D341Med (cell line): ENCODE results near the gene SUSD4.

Experiments
- DNase-seq: peaks from one replicate; pipeline ENCODE4 v3.0.0; 2012; ENCODE audit warnings: low spot score

SUSD4 gene

DNA sequence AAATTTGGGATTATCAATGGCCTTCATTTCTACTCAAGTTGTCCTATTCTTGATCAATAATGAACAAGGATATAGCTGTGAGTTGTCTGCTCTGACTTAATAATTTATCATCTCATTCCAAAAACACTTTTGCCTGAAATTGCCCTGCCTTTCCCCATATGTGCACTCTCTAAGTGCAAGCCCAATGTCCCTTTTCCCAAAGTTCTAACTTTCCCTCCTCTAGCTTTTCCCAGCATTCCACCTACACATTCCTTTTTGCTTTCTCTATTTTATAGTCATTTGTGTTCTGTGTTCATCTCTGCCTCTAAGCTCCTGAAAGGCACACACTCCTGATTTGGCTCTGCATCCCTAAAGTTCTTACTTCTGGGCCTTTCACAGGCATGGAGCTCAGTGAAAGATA is 34.7 kb downstream of the SUSD4 start:
- no peak for DNase-seq

DNA sequence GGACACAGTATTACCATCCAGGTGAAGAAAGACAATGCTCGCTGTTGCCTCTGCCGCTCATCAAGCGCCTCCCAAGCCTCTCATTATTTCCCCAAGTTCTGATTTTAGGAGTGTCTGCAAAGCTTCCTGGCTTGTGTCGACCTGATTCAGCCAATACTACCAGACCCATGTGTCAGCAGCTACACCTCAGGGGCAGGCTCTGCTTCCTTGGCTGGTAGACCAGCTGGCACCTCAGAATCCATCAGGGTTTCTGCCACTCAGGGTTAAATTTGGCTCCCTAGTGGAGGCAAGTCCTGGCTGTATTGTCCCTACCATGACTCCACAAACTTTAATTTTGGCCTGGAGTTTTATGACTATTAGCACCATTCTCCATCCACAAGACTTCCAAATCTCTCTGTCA is 35.4 kb downstream of the SUSD4 start:
- DNase-seq: no peak

DNA sequence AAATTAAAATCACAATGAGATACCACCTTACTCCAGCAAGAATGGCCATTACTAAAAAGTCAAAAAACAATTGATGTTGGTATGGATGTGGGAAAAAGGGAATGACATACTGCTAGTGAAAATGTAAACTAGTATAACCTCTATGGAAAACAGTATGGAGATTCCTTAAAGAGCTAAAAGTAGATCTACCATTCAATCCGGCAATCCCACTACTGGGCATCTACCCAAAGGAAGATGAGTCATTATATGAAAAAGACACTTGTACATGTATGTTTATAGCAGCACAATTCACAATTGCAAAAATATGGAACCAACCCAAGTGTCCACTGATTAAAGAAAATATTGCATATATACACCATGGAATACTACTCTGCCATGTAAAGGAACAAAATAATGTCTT is 37.2 kb downstream of the SUSD4 start:
- DNase-seq: no peak

DNA sequence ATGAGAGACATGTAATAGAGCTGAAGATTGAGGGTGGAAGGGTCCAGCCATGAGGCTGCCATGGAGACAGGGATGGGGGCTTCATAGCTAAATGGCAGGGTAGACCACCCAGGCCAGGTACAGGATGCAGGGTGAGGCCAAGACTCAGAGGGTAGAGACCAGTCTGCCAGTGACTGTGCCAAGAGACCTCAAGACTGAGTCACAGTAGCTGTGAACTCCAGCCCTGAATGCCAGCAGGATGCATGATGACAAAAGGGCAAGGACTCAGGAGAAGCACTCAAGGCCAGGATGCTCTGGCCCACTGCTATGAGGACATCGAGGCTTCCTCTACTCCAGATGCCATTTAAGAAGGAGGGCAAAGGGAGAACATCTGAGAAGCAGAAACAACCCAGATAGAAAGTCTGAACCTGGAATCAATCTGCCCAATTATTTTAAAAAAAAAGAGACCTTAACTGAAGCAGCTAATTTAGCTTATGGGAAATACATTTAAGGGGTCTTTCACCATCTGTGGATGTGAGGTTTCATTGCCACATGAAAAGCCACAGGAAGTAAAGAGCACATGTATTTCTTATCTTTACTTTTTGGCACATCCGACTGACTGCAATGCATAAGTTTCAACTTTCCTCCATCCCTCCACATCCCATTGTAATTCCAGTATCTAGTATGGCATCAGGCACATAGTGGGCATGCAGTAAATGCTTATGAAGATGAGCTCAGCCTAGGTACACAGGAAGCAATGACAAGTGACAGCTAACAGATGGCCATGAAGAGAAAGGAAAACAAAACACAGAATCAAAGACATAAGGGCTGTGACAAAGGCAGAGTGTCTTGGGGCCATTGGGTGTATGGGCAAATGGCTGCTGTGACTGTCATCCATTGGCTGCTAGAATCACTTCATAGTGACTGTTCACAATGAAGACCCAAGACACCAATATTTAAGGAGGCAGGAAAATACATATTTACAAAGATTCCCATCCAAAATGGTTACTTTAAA is 40.2 kb downstream of the SUSD4 start:
- DNase-seq: no peak

DNA sequence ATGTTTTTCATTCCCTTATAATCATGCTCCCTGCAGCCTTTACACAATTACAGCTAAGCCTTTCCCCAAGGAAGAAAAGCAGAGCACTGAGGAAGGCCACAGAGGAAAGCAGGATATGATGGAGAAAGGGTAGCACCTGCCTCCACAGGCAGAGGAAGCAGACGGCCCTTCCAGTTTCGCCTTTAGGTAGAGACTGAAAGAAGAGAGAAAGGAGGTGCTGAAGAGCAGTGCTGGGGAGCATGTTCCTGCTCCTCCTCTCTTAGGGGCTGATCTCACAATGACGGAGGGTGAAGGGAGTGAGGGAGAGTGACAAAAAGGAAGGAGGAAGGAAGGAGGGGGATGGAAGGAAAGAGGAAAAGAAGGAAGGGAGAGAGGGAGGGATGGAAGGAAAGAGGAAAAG is 41.1 kb downstream of the SUSD4 start:
- DNase-seq: no peak

DNA sequence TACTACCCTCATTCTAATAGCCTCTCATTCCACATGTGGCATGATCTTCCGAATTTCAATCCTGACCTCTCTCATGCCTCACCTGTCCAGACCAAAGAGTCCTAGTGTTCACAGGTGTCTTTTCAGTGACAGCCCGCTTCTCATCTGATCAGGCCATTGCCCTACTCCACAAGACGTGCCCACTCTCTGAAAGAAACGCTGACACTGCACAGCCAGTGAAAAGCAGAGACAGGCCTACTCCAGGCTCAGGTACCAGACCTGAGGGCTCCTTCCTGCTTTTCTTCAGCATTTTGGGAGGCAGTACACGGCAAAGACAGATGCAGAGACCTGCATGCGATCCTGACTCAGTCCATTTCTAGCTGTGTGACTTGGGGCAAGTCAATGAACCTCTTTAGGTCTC is 43.0 kb downstream of the SUSD4 start:
- no peak for DNase-seq

DNA sequence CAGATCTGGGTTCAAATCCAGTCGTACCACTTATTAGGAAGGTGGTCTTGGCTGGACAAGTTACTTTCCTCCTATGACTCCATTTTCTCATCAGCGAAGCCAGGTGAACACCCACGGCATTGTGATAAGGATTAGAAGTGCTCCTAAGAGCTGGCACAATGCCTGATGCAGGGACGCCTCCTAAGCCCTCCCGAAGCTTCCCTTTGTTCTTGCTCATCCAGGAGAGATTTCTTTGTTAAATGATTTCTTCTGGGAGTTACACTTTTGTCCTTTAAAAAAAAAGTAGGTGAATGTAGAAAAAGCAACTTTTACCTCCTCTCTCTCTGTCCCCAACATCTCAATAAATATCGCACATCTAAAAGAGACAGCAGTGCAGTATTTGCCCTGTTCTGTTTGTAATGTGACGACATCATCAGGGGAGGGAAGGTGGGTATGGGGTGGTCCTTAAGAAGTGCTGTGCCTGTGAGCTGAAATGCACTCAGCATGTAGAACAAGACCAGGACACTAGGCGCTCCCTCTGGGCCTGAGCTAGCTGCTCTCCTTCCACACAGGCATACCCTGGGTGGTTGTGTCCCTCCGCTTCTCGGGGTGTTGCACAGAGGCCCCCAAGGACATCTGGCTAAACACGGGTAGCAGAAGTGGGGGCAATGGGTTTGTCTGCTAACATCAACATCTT is 43.9 kb downstream of the SUSD4 start:
- no peak for DNase-seq

DNA sequence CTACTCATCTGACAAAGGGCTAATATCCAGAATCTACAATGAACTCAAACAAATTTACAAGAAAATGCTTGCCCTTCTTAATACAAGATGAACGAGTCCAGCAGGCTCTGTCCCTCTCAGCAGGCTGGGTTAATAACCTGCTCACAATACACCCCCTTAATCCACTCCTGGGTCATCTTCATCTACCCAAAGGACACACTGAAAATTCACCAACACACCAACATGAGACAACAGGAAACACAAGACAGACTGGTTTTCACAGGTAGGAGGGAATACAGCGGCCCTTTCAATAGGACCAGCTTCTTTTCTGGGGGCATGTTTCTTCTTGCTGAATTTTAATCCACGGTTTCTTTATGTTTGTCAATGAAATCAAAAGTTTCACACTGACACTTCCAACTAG is 44.6 kb downstream of the SUSD4 start:
- DNase-seq: no peak

DNA sequence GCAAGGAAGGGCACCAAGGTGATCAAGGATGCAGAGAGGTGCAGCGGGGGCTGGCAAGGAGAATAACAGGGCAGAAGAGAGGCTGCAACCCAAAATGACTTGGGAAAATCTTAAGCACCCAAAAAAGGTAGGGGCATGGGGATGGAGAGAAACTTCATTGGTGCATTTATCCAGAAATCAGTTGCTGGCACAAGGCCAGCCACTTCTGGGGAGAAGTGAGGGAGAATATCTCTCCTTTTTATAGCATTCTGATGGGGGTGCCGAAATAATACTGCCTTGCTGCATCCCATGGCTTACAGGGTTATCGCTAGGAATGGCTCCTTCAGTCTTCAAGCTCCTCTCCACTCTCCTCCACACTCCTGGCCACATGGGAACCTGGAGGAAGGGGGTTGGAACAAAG is 47.9 kb downstream of the SUSD4 start:
- DNase-seq: no peak

DNA sequence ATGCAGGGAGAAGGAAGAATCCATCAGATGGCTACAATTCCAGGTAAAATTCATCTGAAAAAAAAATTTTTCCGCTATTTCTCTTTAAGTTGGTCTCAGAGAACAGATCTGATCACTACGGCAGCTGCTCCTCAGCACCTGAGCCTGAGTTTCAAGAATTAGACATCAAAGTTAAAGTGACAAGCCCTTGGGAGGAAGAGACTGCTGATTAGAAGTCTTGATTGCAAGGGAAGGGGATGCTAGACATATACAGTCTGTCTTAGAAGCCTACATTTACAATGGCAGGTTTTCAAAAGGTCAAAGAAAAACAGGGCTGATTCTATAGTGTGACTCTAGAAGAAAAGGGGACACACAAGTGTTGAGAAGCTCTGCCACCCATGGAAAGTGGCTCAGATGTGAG is 48.3 kb downstream of the SUSD4 start:
- DNase-seq: no peak

DNA sequence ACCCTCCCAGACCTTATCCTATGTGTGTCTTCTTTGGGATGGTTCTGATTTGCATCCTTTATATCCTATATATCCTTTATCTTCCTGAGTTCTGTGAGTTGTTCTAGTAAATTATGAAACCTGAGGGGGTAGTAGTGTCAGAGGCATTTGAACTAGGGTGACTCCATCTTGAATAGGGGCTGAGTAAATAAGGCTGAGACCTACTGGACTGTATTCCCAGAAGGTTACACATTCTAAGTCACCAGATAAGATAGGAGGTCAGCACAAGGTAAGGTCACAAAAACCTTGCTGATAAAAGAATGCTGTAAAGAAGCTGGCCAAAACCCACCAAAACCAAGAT is 50.6 kb downstream of the SUSD4 start:
- DNase-seq: no peak

DNA sequence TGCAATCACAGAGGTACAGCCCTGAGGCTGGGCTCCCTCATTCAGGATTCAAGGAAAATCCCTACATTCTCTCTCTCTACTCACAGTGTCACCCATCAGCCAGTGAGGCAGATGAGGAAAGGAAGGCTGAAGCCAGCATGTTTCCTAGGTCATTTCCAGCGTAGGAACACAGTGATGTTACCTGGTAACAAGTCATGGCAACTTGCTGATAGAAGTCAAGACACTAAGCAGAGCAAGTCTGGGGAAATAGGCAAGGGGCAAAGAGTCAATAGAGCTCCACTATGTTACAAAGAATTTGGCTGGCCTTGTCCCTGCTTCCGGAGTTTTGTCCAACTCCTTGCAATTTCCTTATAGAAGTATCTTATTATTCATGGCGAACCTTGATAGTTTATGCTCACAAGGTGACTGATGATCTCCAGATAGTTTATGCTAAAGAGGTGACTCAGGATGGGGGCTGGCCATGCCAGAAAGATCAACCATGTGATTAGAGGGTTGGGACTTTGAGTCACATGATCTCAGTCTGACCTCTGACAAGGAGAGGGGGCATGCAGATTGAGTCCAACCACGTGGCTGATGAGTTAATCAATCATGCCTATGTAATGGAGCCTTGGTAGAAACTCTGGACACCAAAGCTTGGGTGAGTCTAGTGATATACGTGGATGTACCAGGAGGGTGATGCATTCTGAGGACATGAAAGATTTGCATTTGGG is 51.1 kb downstream of the SUSD4 start:
- no peak for DNase-seq

DNA sequence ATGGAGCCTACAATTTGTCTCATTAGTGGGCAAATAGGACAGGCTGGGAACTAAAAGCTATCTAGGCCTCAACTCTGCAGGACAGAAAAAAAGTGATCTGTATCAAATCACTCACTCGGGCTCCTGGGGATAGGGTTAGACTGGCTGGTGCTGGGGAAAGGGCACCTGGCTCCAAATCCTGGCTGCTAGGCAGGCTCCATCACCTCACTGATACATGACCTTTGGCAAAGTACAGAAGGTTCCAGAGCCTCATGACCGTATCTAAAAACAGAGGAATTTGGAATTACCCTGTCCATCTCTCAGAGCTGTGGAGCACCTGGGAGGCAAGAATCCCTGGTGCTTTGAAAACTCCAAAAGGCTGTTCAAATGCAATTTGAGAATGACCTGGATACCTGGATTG is 51.7 kb downstream of the SUSD4 start:
- no peak for DNase-seq

DNA sequence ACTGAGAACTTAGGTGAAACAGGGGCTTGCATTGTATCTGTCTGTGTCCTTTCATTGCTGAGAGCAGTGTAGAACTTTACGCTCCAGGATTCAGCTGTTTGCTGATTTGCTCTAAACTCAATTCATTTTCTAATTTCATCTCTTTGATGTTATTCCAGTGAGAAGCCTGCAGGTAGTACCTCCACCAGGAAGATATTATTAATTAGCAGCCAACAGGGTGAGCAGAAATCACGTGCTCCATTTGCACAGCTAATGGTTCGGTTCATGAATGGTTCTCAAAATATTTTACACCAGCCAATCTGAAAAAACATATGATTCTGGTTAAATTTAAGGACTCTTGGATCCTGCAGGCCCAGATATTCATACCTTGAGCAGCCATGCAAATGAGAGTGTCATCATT is 52.1 kb downstream of the SUSD4 start:
- no peak for DNase-seq

DNA sequence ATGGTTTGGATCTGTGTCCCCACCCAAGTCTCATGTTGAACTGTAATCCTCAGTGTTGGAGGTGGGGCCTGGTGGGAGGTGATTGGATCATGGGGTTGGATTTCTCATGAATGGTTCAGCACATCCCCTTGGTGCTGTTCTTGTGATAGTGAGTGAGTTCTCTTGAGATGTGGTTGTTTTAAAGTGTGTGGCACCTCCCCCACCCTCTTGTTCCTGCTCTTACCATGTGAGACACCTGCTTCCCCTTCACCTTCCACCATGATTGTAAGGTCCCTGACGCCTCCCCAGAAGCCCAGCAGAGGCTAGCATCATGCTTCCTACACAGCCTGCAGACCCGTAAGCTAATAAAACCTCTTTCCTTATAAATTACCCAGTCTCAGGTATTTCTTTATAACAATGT is 55.8 kb downstream of the SUSD4 start:
- DNase-seq: no peak

DNA sequence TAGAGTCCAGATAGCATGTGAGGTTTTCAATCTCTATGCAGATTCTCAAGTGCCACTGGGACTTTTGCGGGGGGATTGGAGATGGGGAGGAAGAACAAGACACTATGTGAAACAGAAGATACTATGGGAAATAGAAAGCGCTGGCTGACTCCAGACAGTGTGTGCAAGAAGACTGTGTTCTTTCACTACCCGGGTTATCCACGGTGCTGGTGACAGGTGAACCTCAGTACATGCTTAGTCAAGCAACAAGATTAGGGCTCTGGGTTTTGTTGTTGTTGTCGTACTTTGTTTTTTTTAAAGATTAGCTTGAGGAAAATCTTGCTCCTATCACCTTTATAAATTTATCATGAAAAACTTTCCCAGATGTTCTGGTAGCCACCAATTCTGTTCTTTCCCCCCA is 56.4 kb downstream of the SUSD4 start:
- DNase-seq: no peak

DNA sequence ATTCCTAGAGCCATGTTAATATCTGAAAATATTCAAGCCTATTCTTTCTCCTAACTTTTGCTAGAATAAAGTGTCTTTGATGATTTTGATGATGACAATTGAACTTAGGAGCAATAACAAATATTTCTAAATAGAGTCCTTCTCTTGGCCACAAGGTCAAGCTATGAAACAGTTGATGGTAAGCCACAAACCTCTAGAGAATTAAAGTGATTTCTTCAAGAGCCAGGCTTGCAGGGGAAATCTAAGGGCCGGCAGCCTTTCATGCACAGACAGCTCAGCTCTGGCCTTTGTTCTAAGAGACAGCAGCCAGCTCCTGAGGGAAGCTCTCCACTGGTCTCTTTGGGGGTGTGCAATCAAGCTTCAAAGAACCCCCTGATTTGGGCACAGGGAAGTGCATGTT is 59.0 kb downstream of the SUSD4 start:
- DNase-seq: no peak

DNA sequence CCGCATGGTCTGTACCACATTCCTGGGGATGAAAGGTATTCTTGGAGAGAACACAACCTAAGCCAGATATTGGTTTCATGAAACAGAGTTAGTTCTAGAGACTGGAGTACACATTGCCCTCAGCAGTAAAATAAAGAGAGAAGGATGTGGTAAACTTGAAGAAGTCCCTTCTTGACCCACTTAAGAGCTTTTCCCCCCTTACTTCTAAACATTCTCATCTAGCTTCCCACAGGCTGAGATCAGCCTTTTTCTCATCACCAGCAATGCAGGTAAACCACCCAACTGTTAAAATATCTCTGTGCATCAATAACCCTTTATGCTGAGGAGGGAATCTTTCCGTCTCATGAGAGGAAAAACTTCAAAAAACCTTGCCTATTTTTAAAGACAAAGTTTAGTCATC is 62.6 kb downstream of the SUSD4 start:
- DNase-seq: no peak

DNA sequence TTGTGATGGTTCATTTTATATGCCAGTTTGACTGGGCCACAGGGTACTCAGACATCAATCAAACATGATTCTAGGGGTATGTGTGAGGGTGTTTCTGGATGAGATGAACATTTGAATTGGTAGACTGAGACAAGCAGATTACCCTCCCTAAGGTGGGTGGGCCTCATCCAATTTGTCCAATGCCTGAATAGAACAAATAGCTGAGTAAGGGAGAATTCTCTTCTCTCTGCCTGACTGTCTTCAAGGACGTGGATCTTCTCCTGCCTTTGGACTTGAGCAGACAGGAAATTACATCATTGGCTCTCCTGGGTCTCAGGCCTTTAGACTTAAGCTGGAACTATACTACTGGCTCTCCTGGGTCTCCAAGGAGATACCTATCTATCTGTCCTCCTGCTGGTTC is 64.4 kb downstream of the SUSD4 start:
- DNase-seq: no peak

DNA sequence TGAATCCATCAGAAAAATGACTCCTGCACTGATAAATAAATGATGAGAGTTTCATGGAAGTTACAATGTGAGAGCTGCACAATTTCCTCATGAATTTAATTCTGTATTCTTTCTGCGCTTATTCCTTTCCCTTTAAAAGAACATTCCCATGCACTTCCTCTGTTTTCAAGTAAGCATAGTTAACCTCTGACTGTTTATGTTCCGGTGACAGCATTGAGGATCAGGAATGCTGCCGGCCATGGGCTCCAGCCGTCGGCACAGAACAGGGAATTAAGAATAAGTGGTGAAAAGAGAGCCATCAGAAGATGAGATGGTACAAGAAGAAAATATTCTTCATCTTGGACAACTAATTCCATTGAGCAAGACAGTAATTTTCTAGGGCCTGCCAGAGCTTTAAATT is 65.3 kb downstream of the SUSD4 start:
- no peak for DNase-seq

DNA sequence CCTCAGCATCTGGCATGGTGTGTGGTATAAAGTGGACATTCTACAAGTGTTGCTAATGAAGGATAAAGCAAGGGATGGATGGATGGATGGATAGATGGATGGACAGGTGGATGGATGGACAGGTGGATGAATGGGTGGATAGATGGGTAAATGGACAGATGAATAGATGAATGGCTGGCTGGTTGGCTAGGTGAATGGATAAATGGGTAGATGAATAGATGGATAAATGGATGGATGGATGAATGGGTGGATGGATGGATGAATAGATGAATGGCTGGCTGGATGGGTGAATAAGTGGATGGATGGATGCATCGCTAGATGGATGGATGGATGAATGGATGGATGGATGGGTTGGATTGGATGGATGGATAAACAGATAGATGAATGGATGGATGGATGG is 66.2 kb downstream of the SUSD4 start:
- DNase-seq: no peak

DNA sequence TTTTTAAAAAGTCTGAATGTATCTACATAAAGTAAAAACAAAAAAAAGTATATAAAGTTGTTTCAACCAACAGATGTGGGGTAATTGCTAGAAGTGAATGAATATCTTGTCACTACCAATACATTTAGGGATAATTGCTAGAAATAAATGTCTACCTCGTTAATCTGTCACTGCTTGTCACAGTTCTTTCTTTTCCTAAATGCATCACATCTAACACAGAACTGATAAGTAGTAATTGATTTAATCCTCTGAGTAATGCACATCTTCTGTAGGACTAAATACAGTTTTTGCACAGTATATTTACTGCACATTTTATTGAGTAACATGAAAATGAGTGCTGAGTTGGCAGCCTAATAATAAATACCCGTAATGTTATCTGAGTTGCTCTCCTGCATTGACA is 72.2 kb downstream of the SUSD4 start:
- no peak for DNase-seq

DNA sequence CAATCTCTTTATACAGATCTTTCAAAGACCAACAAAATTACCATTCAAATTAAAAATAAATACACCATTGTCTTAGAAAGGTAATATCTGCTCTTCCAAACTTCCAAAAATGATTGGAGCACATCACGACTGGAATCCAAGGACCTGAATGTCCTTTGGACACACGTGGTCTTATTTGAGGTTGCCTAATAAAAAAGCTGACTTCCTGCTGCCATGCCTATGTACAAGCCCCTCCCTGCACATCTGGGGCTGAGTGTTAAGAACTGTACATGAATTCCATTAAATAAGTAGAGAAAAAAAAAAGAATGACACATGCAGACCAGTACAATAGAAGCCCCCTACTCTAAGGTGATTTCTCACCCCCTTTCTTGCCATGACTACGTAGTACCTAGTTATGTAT is 73.6 kb downstream of the SUSD4 start:
- DNase-seq: no peak
